H9 (cell line): ENCODE results near the gene DGKH. TPM values are rescaled to one million over a fixed set of nuclear protein-coding genes. Genes with fewer than 3 reads are reported as not detected.

Experiments used
- DNase-seq: peaks from one replicate; pipeline ENCODE4 v3.0.0-alpha.2; 2017
- H2AFZ ChIP-seq: one replicate; pipeline ENCODE4 v1.6.1; 2013; ENCODE audit warnings: mild to moderate bottlenecking, low read length, control low read depth, moderate library complexity
- H2AK5ac ChIP-seq: 2 replicates; pipeline ENCODE4 v1.6.1; 2013; ENCODE audit warnings: low read length, control low read depth, mixed read lengths; ENCODE audit not compliant: insufficient read length
- H2BK120ac ChIP-seq: one replicate; pipeline ENCODE4 v1.6.1; 2013; ENCODE audit warnings: low read depth, mild to moderate bottlenecking, low read length, control low read depth, inconsistent platforms; ENCODE audit not compliant: poor library complexity, severe bottlenecking
- H2BK12ac ChIP-seq: 2 replicates; pipeline ENCODE4 v1.6.1; 2013; ENCODE audit warnings: low read length, control low read depth, mixed read lengths, low read depth; ENCODE audit not compliant: insufficient read length
- H2BK15ac ChIP-seq: 2 replicates; pipeline ENCODE4 v1.6.1; 2013; ENCODE audit warnings: low read depth, low read length, control low read depth
- H2BK20ac ChIP-seq: one replicate; pipeline ENCODE4 v1.6.1; 2013; ENCODE audit warnings: low read depth, mild to moderate bottlenecking, low read length, control low read depth, inconsistent platforms; ENCODE audit not compliant: poor library complexity, severe bottlenecking
- H2BK5ac ChIP-seq: 2 replicates; pipeline ENCODE4 v1.6.1; 2013; ENCODE audit warnings: low read length, control low read depth, mixed read lengths; ENCODE audit not compliant: insufficient read length
- H3K14ac ChIP-seq: 2 replicates; pipeline ENCODE4 v1.6.1; 2013; ENCODE audit warnings: low read length, control low read depth; ENCODE audit not compliant: insufficient read depth
- H3K18ac ChIP-seq: 2 replicates; pipeline ENCODE4 v1.6.1; 2013; ENCODE audit warnings: low read depth, mild to moderate bottlenecking, mixed read lengths, low read length, control low read depth; ENCODE audit not compliant: insufficient read length
- H3K23ac ChIP-seq: 2 replicates; pipeline ENCODE4 v1.6.1; 2013; ENCODE audit warnings: low read length, control low read depth, mixed read lengths, low read depth; ENCODE audit not compliant: insufficient read length
- H3K23me2 ChIP-seq: 2 replicates; pipeline ENCODE4 v1.6.1; 2013; ENCODE audit warnings: low read depth, mild to moderate bottlenecking, mixed read lengths, low read length, control low read depth; ENCODE audit not compliant: insufficient read length, poor library complexity, severe bottlenecking
- H3K27ac ChIP-seq: 2 replicates; pipeline ENCODE4 v1.5.1; 2013; ENCODE audit warnings: low read length, control low read depth, mixed read lengths, low read depth; ENCODE audit not compliant: insufficient read length
- H3K27me3 ChIP-seq: 2 replicates; pipeline ENCODE4 v1.6.1; 2013; ENCODE audit warnings: low read length, control low read depth, inconsistent platforms; ENCODE audit not compliant: insufficient read depth
- H3K4ac ChIP-seq: 2 replicates; pipeline ENCODE4 v1.6.1; 2013; ENCODE audit warnings: low read depth, mild to moderate bottlenecking, control low read depth, inconsistent platforms, low read length, moderate library complexity
- H3K4me1 ChIP-seq: 2 replicates; pipeline ENCODE4 v1.6.1; 2013; ENCODE audit warnings: low read length, control low read depth, inconsistent platforms; ENCODE audit not compliant: insufficient read depth
- H3K4me2 ChIP-seq: 2 replicates; pipeline ENCODE4 v1.6.1; 2013; ENCODE audit warnings: low read length, control low read depth, mixed read lengths; ENCODE audit not compliant: insufficient read length, insufficient read depth
- H3K56ac ChIP-seq: 2 replicates; pipeline ENCODE4 v1.6.1; 2013; ENCODE audit warnings: low read depth, mild to moderate bottlenecking, mixed read lengths, low read length, control low read depth; ENCODE audit not compliant: insufficient read length
- H3K79me1 ChIP-seq: 2 replicates; pipeline ENCODE4 v1.6.1; 2013; ENCODE audit warnings: low read depth, mild to moderate bottlenecking, moderate library complexity, low read length, control low read depth, inconsistent platforms; ENCODE audit not compliant: insufficient read depth, poor library complexity, severe bottlenecking
- H3K79me2 ChIP-seq: 2 replicates; pipeline ENCODE4 v1.6.1; 2013; ENCODE audit warnings: low read length, control low read depth, inconsistent platforms; ENCODE audit not compliant: insufficient read depth
- H3K9ac ChIP-seq: 2 replicates; pipeline ENCODE4 v1.6.1; 2013; ENCODE audit warnings: low read length, control low read depth, mixed read lengths; ENCODE audit not compliant: insufficient read length; ENCODE audit errors: extremely low read depth
- H3K9me3 ChIP-seq: one replicate; pipeline ENCODE4 v1.6.1; 2013; ENCODE audit warnings: low read depth, low read length, inconsistent platforms; ENCODE audit not compliant: control insufficient read depth
- H3T11ph ChIP-seq: one replicate; pipeline ENCODE4 v1.6.1; 2013; ENCODE audit warnings: mild to moderate bottlenecking, low read length, control low read depth, inconsistent platforms
- H4K20me1 ChIP-seq: one replicate; pipeline ENCODE4 v1.6.1; 2013; ENCODE audit not compliant: control insufficient read depth, insufficient read length, insufficient read depth
- H4K5ac ChIP-seq: 2 replicates; pipeline ENCODE4 v1.6.1; 2013; ENCODE audit warnings: low read depth, mild to moderate bottlenecking, mixed read lengths, low read length, control low read depth; ENCODE audit not compliant: insufficient read length
- H4K8ac ChIP-seq: replicated peaks from 2 replicates; pipeline ENCODE4 v1.6.1; 2013; ENCODE audit warnings: low read length, control low read depth, mixed read lengths, low read depth; ENCODE audit not compliant: insufficient read length
- H4K91ac ChIP-seq: 2 replicates; pipeline ENCODE4 v1.6.1; 2013; ENCODE audit warnings: low read depth, mild to moderate bottlenecking, moderate library complexity, mixed read lengths, low read length, control low read depth; ENCODE audit not compliant: insufficient read length
- H3K27ac Mint-ChIP-seq, 3 experiments: 2 replicates in 2 of 3; 3 replicates in 1 of 3; pipeline ENCODE4 v1.8.0; 2020 to 2021; ENCODE audit warnings: mixed read lengths in 3 of 3, mild to moderate bottlenecking in 1 of 3, moderate library complexity in 1 of 3
- H3K27me3 Mint-ChIP-seq: 2 replicates; pipeline ENCODE4 v1.8.0; 2021; ENCODE audit warnings: low read depth, mild to moderate bottlenecking, moderate library complexity, mixed read lengths
- H3K36me3 Mint-ChIP-seq, 3 experiments: 2 replicates in 2 of 3; 3 replicates in 1 of 3; pipeline ENCODE4 v1.8.0; 2020 to 2021; ENCODE audit warnings: low read depth in 3 of 3, mixed read lengths in 3 of 3; ENCODE audit not compliant: insufficient read depth in 1 of 3
- H3K4me1 Mint-ChIP-seq, 2 experiments: 2 replicates each; pipeline ENCODE4 v1.8.0; 2020; ENCODE audit warnings: mixed read lengths in 2 of 2
- H3K4me3 Mint-ChIP-seq, 2 experiments: 2 replicates in 1 of 2; 3 replicates in 1 of 2; pipeline ENCODE4 v1.8.0; 2020 to 2021; ENCODE audit warnings: mild to moderate bottlenecking in 2 of 2, mixed read lengths in 2 of 2, moderate library complexity in 1 of 2
- H3K9me3 Mint-ChIP-seq, 2 experiments: 2 replicates in 1 of 2; 3 replicates in 1 of 2; pipeline ENCODE4 v1.8.0; 2020; ENCODE audit warnings: mild to moderate bottlenecking in 2 of 2, mixed read lengths in 2 of 2, moderate library complexity in 1 of 2
- WGBS: extraction: QIAGEN DNeasy Blood & Tissue Kit; methylation state at CpG from one replicate; pipeline ENCODE4 v1.1.7; 2013; ENCODE audit warnings: missing lambda C conversion rate, low lambda C conversion rate, mixed read lengths; ENCODE audit not compliant: insufficient read length; ENCODE audit errors: extremely low coverage; 5-methylcytosine and 5-hydroxymethylcytosine counted together
- total RNA-seq: library from RNA; stranded (reverse); gene quantifications from 2 replicates; pipeline ENCODE4 v1.2.1, GENCODE V29; 2021
- TF ChIP-seq, protein P1 (sequence below): fragments of 200-600 bp; sonication (generic); conservative IDR thresholded peaks from 3 replicates; pipeline ENCODE4 v1.8.0; 2021; ENCODE audit warnings: antibody characterized with exemption, mild to moderate bottlenecking

Gene DGKH
- total RNA-seq, 1 experiment from 2014 or later: 8.6 TPM

DNA sequence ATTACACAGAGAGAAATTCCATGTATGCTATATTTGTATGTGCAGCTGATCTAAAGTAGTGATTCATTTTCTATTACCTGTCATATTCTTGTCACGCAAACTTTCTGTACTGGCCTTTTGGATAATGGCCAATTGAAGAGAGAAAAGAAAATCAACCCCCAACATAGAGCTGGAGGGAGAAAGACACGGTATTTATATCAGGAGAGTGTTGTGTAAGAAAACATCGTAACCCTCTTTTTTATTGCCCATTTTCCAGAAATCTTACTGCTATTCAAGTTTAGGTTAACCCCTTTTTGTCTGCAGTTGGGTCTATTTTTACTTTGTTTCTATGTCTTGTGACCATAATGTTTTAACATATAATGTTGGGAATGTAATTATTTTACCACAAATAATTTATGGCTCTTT lies 27.9 kb downstream of the DGKH start:
- Histone ChIP-seq H3K79me2 (no peaks in the 10 kb centered on the region), H4K20me1 (no peaks in the 10 kb centered on the region)

More for the DNA sequence above, 27.9 kb downstream of the DGKH start:
- Histone ChIP-seq H3K79me1 (no peaks in the 10 kb centered on the region), H3K4me1 (no peaks in the 10 kb centered on the region), H2AFZ (no peak overlapping the region), H3K56ac (no peak overlapping the region), H2BK5ac (no peak overlapping the region), H3K14ac (no peak overlapping the region), H4K91ac (no peak overlapping the region), H3K27ac (no peak overlapping the region), H2BK12ac (no peak overlapping the region), H3K4ac (no peak overlapping the region), H3K9ac (no peak overlapping the region), H3T11ph (no peak overlapping the region), H3K27me3 (no peaks in the 10 kb centered on the region), H3K23me2 (no peaks in the 10 kb centered on the region), H3K4me2 (no peak overlapping the region), H3K9me3 (no peaks in the 10 kb centered on the region), H4K8ac (no peak overlapping the region), H4K5ac (no peak overlapping the region), H2BK20ac (no peak overlapping the region), H3K23ac (no peak overlapping the region), H2BK15ac (no peak overlapping the region), H3K18ac (no peak overlapping the region), H2AK5ac (no peak overlapping the region), H2BK120ac (no peak overlapping the region)
- no peak overlapping the region for H3K27ac Mint-ChIP-seq
- H3K4me3 Mint-ChIP-seq: no peak overlapping the region
- no peak for DNase-seq
- TF ChIP-seq, protein P1, sequence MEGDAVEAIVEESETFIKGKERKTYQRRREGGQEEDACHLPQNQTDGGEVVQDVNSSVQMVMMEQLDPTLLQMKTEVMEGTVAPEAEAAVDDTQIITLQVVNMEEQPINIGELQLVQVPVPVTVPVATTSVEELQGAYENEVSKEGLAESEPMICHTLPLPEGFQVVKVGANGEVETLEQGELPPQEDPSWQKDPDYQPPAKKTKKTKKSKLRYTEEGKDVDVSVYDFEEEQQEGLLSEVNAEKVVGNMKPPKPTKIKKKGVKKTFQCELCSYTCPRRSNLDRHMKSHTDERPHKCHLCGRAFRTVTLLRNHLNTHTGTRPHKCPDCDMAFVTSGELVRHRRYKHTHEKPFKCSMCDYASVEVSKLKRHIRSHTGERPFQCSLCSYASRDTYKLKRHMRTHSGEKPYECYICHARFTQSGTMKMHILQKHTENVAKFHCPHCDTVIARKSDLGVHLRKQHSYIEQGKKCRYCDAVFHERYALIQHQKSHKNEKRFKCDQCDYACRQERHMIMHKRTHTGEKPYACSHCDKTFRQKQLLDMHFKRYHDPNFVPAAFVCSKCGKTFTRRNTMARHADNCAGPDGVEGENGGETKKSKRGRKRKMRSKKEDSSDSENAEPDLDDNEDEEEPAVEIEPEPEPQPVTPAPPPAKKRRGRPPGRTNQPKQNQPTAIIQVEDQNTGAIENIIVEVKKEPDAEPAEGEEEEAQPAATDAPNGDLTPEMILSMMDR: no peak
- H3K27me3 Mint-ChIP-seq: no peaks in the 10 kb centered on the region
- H3K9me3 Mint-ChIP-seq: peaks cover 0 to 3% of the 10 kb centered on the region in 2 experiments; a peak in 2 of 5 replicates
- WGBS: no CpG with 5 or more reads among the region's 3 CpGs
- H3K4me1 Mint-ChIP-seq: peaks cover 3 to 7% of the 10 kb centered on the region in 2 experiments; a peak in 2 of 4 replicates
- H3K36me3 Mint-ChIP-seq: peaks cover 3 to 4% (median 3%) of the 10 kb centered on the region in 3 experiments; a peak in 5 of 7 replicates
